NCI-H345 (cell line): ENCODE measurements around the gene OIT3.
"Not testable (repeated sequence)": the region's sequence is repeated elsewhere in the genome, so short reads cannot be mapped to it uniquely, and the experiment has no call there.

Source experiments
- DNase-seq: peaks from one replicate; lab custom pipeline; 2025; lab: John Stamatoyannopoulos, UW

The OIT3 gene

GRCh38 chr10:72903941-72904446 lies 10.5 kb downstream of the OIT3 start:
- DNase-seq = not testable (repeated sequence)

DNA sequence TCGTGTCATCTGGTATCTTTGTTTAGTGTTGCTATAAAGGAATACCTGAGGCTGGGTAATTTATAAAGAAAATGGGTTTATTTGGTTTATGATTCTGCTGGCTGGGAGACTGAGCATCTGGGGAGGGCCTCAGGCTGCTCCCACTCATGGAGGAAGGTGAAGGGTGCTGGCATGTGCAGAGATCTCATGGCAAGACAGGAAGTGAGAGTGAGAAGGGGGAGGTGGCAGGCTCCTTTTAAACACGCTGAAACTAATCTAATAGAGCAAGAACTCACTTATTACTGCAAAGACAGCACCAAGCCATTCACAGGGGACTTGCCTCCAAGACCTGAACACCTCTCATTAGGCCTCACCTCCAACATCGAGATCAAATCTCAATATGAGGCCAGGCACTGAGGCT lies 11.3 kb downstream of the OIT3 start:
- no peak for DNase-seq

GRCh38 chr10:72906446-72906845 lies 12.9 kb downstream of the OIT3 start:
- no peak for DNase-seq

DNA sequence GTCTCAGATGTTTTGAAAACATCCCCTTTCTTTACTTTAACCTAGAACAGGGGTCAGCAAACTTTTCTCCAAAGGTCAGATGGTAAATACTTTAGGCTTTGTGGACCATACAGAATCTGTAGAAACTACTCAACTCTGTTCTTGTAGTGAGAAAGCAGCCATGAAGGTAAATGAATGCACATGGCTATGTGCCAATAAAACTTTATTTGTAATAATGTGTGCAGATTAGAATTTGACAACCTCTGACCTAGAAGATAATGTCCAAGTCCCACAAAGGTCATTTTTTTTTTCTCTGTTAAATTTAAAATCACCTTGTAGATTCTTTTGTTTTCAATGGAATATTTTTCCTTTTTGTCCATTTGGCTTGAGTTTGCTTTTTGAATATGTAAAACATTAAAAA lies 17.2 kb downstream of the OIT3 start:
- no peak for DNase-seq

- DNase-seq = no peak
Measured at GRCh38 chr10:72911758-72912157, 18.2 kb downstream of the OIT3 start.

DNA sequence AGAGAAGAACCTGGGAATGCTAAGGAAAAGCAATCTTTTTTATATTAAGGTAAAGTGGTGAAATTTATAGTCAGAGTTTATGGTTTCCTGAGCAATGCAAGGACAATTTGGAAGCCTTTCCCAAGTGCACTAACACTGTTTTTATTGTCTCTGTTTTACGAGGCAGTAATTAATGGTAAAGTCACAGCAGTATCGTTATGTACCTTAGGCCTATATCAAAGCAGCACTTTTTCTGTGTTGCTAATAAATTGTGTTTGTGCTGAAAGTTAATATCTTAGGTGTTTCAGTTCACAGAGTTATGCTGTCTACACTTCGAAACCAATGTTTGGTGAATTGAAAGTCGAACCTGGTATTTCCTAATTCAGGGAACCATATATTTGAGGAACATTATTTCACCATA lies 19.2 kb downstream of the OIT3 start:
- no peak for DNase-seq

DNA sequence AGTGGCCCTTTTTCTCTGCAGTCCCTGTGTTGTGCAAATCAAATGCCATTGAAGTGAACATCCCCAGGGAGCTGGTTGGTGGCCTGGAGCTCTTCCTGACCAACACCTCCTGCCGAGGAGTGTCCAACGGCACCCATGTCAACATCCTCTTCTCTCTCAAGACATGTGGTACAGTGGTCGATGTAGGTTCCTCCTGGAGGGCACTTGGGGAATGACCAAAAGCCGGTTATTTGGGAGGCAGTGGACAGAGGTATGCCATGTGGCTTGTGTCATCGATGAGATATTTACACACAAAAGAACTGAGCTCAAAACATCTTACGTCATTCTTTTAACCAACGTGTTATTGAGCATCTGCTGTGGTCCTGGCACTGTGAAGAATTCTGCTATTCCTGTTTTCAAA lies 19.7 kb downstream of the OIT3 start:
- no peak for DNase-seq

GRCh38 chr10:72917201-72917600 lies 23.7 kb downstream of the OIT3 start:
- not testable (repeated sequence) for DNase-seq

DNA sequence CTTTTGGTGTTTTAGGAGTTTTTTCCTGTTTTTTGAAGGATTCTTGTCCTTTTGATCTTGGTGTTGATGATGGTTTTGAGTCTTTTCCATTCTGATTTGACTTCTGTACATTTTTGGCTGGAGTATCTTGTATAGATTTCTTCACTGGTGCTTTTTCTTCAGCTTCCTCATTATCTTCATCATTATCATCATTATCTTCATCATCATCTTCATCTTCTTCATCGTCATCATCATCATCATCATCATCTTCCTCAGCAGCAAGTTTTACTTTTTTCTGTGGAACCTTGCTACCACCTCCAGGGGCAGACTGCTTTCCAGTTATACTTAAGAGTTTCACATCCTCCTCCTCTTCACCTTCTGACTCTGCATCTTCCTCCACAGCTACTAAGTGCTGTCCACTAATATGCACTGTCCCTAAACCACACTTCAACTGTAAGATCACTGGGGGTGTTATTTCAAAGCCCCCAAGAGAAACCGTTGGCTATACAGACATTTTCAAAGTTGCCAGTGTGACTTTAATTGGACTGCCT lies 24.3 kb downstream of the OIT3 start:
- DNase-seq = not testable (repeated sequence)

- no peak for DNase-seq
Measured at GRCh38 chr10:72918352-72918751, 24.8 kb downstream of the OIT3 start.

- DNase-seq = not testable (repeated sequence)
Measured at GRCh38 chr10:72921147-72921683, 27.7 kb downstream of the OIT3 start.

DNA sequence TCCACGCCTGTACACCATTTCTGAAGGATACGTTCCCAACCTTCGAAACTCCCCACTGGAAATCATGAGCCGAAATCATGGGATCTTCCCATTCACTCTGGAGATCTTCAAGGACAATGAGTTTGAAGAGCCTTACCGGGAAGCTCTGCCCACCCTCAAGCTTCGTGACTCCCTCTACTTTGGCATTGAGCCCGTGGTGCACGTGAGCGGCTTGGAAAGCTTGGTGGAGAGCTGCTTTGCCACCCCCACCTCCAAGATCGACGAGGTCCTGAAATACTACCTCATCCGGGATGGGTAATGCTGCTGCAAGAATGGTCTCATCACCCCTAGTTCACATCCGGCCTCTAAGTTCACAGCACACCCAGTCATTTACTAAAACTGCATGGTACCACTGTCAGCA lies 30.8 kb downstream of the OIT3 start:
- DNase-seq = no peak

GRCh38 chr10:72925951-72926465 lies 32.5 kb downstream of the OIT3 start:
- no peak for DNase-seq

DNA sequence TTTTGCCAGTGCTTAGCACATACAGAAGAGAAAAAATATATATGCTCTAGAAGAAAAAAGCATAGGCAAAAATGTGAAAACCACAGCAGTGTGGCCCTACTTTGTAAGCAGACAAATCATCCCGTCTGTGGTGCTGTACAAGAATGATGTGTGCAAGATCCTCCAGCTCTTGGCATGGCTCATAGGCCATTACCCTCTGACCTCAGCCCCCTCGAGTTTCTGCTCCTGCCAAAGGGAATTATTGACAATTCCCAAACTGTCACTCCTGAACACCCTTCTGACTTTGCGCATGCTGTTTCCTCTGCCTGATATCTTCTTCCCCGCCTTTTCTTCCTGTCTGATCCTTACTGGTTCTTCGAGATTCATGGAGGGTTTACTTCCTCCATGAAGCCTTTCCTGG lies 33.9 kb downstream of the OIT3 start:
- DNase-seq = no peak

DNA sequence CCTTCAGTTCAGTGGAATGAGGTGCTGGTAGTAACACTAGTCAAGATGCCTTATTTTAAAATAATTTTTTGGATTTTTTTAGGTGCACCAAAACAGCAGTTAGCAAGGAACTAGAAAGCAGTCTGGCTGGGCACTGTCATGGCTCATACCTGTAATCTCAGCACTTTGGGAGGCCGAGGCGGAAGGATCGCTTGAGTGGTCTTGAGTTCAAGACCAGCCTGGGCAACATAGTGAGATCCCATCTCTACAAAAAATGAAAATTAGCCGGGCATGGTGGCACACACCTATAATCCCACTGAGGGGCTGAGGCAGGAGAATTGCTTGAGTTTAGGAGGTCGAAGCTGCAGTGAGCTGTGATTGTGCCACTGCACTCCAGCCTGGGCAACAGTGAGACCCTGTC lies 35.3 kb downstream of the OIT3 start:
- DNase-seq = no peak

- no peak for DNase-seq
Measured at GRCh38 chr10:72930276-72930675, 36.7 kb downstream of the OIT3 start.

DNA sequence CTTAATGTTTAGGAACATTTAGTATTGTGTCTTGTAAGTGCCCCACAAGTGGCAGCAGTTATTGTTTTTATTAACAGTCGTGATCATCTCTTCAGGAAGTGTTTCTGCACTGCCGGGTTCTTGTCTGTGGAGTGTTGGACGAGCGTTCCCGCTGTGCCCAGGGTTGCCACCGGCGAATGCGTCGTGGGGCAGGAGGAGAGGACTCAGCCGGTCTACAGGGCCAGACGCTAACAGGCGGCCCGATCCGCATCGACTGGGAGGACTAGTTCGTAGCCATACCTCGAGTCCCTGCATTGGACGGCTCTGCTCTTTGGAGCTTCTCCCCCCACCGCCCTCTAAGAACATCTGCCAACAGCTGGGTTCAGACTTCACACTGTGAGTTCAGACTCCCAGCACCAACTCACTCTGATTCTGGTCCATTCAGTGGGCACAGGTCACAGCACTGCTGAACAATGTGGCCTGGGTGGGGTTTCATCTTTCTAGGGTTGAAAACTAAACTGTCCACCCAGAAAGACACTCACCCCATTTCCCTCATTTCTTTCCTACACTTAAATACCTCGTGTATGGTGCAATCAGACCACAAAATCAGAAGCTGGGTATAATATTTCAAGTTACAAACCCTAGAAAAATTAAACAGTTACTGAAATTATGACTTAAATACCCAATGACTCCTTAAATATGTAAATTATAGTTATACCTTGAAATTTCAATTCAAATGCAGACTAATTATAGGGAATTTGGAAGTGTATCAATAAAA lies 38.9 kb downstream of the OIT3 start:
- no peak for DNase-seq

DNA sequence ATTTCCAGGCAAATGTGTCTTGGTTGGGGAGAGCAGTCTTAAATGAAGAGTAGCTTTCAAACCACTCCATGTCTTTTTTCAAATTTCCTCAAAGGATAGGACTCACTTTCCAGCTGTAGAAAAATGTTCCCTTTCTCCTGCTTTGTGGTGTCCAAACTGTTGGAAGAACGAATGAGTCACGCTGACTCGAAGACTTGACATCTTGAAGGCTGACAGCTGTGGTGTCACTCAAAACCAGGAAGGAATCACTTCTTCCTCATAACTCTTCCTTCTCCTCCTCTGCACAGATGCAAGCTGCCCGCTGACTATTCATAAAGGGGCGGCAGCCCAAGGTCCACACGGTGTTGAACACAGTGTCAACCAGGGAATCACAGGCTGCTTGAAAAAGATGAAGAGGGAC lies 41.8 kb downstream of the OIT3 start:
- no peak for DNase-seq

DNA sequence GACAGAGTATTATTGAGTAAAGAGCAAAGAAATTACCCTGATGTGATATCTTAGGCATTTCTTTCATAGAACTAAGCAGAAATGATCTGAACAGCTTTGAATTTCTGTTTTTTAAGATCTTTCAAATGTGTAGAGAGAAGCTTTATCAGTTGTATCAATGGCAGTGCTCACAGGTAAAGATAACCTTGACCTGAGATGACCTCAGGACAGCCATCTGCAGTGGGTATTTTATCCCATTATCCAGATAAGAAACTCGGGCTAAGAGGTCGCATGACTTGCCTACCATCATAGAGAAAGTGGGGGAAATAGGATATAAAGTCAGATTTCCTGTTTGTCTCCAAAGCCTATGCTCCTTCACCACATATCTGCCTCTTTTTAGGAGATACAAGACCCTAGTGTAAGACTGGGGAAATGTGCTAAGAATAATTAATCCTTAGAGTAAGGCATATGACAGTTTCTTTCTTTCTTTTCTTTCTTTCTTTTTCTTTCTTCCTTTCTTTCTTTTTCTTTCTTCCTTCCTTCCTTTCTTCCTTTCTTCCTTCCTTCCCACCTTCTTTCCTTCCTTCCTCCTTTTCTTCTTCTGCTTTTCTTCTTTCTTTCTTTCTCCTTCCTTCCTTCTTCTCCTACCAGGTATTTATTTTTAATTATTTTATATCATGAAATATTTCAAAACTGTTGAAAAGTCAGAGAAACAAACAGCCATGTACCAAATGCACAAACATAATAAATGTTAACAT lies 50.1 kb downstream of the OIT3 start:
- DNase-seq = no peak

- no peak for DNase-seq
Measured at GRCh38 chr10:72946963-72947362, 53.4 kb downstream of the OIT3 start.

DNA sequence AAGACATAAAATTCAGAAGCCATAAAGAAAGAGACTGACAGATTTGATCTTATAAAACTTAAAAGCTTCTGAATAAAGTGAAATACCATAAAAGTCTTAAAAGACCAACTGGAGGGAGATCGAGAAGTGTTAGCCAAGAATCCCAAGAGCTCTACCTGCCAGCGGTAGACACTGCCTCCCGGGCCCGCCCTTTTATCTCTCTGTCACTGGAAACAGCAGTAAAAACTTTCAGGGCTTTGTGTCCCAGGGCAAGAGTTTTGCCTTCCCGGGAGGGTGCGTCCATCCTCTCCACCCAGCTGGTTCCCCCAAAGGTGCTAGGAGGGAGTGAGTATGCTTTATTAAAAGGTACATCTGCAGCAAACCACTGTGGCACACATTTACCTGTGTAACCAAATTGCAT lies 55.2 kb downstream of the OIT3 start:
- no peak for DNase-seq

DNA sequence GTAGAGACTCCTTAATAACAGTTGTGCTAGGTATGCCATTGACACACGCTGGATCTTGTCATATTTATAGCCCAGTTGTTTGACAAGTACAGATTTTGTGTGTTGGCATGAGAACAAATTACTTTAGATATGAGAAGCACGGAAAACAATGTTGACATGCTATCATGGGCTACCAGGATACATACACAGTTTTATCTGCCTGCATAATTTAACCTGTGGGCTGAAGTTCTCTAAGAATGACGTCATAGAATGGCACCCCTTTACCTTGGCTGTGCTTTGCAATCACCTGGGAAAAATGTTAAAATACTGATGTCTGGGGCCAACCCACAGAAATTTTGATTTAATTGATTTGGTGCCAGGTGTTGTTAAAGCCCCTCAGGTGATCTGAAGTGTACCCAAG lies 58.2 kb downstream of the OIT3 start:
- no peak for DNase-seq

- DNase-seq = no peak
Measured at GRCh38 chr10:72952189-72952588, 58.6 kb downstream of the OIT3 start.
